Panc1 (cell line): Measurements from ENCODE around the gene KCNAB2.

ENCODE experiments used
- CTCF ChIP-seq: fragments of 450-650 bp; IDR thresholded peaks from 2 replicates; pipeline ENCODE4 v1.5.1; 2017; ENCODE audit warnings: mild to moderate bottlenecking
- POLR2AphosphoS5 ChIP-seq: IDR thresholded peaks from 2 replicates; pipeline ENCODE4 v1.6.1; 2012; ENCODE audit warnings: mild to moderate bottlenecking, low read depth, low read length, moderate library complexity
- REST ChIP-seq, 2 experiments: IDR thresholded peaks; 2 replicates each; pipeline ENCODE4 v1.6.1; 2011 to 2012; ENCODE audit warnings: low read depth in 2 of 2, control low read depth in 1 of 2, low read length in 1 of 2, mild to moderate bottlenecking in 1 of 2, moderate library complexity in 1 of 2; ENCODE audit not compliant: insufficient read depth in 1 of 2
- SIN3A ChIP-seq: IDR thresholded peaks from 2 replicates; pipeline ENCODE4 v1.6.1; 2012; ENCODE audit warnings: low read depth, mild to moderate bottlenecking, low read length, moderate library complexity, borderline replicate concordance; ENCODE audit not compliant: insufficient read depth

- no peak for TF ChIP-seq CTCF
- no peak for TF ChIP-seq SIN3A
- no peak for TF ChIP-seq REST (IDR thresholded peaks at IDR 0.05; ENCODE audit: insufficient read depth in 1 of 2, low read depth in 2 of 2, low read length in 1 of 2)
- no peak for TF ChIP-seq POLR2AphosphoS5
These were observed 24.8 kb downstream of the KCNAB2 start for GRCh38 chr1:6070450-6070974.
